GM18868 (cell line): ENCODE results near the gene RPS6KB2.
"Not testable (repeated sequence)": the region's sequence is repeated elsewhere in the genome, so short reads cannot be mapped to it uniquely, and the experiment has no call there.

Source experiments
- ATAC-seq: cut with Tn5 transposase; IDR thresholded peaks from one replicate; pipeline ENCODE4 v1.9.1; 2021; ENCODE audit warnings: mild to moderate bottlenecking, moderate library complexity; ENCODE audit not compliant: unreplicated experiment

RPS6KB2 gene

DNA sequence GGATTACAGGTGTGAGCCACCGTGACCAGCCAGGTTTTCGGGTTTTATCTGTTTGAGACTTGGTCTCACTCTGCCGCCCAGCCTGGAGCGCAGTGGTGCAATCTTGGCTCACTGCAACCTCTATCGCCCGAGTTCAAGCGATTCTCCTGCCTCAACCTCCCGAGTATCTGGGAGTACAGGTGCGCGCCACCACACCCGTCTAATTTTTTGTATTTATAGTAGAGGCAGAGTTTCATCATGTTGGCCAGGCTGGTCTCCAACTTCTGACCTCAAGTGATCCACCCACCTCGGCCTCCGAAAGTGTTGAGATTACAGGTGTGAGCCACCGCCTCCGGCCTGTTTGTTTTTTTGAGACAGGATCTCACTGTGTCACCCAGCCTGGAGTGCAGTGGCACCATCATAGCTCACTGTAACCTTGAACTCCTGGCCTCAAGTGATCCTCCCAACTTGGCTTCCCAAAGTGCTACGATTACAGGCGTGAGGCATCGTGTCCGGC, 882 bp upstream of the RPS6KB2 start:
- not testable (repeated sequence) for ATAC-seq

DNA sequence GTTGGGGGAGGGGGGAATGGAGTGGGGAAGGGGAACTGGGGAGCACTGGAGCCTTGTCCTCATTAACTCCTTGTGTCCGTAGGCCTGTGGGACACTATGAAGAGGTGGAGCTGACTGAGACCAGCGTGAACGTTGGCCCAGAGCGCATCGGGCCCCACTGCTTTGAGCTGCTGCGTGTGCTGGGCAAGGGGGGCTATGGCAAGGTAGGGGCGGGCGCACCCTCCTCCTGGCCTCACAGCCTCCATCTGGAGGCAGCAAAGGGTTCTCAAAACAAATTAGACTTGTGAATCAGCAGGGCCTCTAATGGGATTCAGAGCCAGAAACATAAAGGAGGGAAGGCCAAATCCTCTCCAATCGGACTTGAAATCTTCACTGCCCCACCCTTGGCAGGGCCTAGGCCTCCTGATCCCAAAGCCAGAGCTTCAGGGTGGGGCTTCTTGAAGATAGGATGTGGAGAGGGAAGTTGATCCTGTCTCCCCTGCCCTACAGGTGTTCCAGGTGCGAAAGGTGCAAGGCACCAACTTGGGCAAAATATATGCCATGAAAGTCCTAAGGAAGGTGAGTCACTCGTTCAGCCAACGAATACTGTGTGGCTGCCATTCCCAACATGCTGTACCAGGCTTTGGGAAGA, 859 bp downstream of the RPS6KB2 start:
- ATAC-seq, result no peak

DNA sequence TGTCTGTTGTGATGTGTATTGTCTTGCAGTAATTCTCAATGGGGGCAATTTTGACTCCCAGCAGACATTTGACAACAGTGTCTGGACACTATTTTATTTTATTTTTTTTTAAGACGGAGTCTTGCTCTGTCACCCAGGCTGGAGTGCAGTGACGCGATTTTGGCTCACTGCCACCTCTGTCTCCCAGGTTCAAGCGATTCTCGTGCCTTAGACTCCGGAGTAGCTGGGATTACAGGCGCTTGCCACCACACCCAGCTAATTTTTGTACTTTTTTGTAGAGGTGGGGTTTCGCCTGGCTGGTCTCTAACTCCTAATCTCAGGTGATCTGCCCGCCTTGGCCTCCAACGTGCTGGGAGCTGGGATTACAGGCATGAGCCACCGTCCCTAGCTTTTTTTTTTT, 1.4 kb downstream of the RPS6KB2 start:
- no peak for ATAC-seq

DNA sequence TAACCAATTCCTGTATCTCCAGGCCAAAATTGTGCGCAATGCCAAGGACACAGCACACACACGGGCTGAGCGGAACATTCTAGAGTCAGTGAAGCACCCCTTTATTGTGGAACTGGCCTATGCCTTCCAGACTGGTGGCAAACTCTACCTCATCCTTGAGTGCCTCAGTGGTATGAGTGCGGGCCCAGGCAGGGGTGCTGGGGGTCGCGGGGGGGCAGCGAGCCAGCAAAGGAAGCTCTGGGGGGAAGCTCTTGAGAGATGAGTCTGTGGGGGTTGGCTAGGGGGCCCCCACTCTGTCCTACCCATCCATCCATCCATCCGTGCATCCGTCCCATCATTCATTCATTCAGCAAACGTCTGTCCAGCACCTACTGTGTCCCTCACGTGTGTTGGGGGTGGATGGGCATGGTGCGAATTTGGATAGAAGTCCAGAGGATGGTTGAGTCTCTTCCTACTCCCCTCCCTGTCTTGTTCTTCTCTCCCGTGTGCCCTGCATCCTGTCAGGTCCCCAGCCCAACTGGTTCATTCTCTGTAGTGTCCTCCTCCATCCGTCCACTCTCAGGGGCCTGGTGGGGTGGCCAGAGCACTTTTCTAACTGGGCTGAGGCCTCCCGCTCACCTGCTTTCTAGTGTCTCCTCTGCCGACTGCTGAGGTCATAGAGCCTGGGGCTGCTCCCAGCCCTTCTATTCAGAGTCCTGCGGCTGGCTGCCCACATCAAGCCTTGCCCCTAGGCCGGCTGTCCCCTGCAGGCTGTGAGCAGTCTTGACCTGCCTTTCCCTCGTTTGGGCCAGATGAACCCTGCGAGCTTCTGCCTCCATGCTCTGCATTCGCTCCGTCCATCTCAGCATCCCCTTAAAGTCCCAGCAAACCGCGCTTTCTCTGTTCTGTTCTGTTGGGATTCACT, 3.3 kb downstream of the RPS6KB2 start:
- no peak for ATAC-seq

DNA sequence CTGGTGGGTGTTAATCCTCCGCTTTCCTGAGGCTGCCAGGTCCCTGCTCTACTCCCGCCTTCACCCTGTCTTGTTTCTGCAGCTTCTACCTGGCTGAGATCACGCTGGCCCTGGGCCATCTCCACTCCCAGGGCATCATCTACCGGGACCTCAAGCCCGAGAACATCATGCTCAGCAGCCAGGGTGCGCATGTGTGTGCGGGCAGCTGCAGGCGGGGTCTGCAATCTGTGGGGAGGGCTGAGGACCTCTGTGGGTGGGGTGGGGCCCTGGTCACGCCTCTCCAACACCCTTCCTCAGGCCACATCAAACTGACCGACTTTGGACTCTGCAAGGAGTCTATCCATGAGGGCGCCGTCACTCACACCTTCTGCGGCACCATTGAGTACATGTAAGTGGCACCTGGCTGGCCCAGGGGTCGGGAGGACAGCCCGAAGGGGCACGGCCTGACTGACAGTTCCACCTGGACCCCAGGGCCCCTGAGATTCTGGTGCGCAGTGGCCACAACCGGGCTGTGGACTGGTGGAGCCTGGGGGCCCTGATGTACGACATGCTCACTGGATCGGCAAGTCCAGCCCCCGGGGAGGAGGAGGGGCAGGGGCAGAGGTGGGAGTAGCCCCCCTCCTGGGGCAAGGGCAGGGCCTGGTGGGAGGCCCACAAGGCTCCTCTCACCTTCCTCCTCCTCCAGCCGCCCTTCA, 4.5 kb downstream of the RPS6KB2 start:
- no peak for ATAC-seq

DNA sequence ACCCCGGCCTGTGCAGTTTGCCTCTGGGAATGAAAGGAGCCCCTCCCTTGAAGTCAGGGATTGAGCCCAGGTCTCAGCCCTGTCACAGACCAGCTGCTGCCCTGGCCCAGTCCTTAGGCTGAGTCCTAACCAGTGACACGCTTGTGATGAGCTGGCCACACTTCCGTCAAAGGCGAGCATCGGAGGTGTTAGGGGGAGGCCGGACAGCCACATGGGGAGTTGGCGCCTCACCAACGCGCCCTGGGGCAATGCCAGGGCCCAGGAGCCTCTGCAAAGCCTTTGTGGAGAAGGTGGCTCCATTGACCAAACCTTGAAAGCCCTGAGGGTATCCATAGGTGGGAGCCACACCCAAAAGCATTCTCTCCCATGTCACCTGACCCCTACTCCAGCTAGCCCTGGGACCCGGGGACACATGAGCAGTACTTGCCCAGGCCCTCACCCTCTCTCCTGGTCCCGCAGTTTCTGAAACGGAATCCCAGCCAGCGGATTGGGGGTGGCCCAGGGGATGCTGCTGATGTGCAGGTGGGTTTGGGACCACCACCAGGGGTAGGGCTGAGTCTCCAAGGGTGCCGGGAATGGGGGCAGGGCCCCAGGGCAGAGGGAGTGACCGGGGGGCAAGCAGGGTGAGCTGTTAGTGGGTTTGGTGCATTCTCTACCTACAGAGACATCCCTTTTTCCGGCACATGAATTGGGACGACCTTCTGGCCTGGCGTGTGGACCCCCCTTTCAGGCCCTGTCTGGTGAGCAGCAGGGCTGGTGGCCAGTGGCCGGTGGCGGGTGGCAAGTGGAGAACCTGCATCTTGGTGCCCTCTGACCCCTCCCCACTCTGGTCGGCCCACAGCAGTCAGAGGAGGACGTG, 5.5 kb downstream of the RPS6KB2 start:
- ATAC-seq, result no peak

DNA sequence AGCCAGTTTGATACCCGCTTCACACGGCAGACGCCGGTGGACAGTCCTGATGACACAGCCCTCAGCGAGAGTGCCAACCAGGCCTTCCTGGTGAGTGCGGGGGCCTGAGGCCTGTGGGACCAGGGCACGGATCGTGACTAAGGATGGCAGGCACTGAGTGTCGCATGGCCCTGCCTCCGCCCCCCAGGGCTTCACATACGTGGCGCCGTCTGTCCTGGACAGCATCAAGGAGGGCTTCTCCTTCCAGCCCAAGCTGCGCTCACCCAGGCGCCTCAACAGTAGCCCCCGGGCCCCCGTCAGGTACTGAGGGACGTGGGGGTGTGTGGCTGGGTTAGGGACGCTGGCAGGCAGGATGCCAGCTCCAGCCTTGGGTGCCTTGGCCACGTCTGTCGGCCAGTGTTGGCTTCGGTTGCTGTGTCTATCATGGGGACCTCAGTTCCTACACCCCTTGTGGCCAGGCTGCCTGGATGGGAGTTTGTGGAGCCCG, 6.1 kb downstream of the RPS6KB2 start:
- ATAC-seq, result no peak

DNA sequence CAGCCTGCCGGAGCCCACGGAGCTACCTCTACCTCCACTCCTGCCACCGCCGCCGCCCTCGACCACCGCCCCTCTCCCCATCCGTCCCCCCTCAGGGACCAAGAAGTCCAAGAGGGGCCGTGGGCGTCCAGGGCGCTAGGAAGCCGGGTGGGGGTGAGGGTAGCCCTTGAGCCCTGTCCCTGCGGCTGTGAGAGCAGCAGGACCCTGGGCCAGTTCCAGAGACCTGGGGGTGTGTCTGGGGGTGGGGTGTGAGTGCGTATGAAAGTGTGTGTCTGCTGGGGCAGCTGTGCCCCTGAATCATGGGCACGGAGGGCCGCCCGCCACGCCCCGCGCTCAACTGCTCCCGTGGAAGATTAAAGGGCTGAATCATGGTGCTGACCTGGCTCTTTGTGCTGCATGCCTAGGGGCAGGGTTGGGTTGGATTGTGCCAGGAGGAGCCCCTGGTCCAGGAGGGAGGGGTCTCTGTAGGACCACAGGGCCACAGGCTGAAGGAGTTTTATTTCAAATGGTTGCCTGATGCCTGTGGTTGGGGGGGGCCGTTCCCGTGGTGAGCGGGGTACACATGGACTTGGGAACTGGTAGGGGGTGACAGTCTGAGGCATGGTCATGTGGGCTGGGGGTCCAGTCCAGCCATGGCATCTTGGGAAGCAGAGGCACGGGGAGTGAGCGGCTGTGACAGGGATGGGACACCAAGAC, 6.9 kb downstream of the RPS6KB2 start:
- ATAC-seq, result no peak

DNA sequence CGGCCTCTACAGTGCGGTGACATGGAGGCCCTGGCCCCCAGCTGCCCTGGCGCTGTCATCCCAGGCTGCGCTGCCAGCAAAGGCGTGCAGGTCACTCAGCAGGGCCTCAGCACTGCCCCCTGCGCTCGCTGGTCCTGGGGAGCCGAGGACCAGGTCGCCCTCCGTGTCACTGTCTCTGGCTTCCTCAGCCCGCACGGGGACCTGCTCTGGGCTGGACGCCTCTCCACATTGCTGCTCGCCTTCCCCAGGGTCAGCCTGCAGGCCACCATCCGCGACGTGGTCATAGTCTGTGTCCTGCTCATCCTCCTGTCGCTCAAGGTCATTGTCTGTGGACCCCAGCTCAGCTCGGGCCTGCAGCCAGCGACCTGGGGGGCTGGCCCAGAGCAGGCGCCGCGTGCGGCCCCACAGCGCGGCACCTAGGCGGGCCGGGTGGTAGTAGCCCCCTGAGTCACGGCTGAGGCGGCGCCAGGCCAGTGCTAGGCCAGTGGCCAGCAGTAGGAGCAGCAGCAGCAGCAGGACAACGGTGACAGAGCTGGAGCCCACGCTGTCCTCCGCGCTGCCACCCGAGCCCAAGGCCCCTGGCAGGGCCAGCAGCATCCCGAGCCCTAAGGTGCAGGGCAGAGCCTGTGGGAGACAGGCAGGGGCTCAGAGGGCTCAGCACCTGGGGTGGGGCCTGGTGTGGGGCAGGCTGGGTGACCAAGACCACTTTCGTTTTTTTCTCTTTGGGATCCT, 7.6 kb downstream of the RPS6KB2 start:
- no peak for ATAC-seq

DNA sequence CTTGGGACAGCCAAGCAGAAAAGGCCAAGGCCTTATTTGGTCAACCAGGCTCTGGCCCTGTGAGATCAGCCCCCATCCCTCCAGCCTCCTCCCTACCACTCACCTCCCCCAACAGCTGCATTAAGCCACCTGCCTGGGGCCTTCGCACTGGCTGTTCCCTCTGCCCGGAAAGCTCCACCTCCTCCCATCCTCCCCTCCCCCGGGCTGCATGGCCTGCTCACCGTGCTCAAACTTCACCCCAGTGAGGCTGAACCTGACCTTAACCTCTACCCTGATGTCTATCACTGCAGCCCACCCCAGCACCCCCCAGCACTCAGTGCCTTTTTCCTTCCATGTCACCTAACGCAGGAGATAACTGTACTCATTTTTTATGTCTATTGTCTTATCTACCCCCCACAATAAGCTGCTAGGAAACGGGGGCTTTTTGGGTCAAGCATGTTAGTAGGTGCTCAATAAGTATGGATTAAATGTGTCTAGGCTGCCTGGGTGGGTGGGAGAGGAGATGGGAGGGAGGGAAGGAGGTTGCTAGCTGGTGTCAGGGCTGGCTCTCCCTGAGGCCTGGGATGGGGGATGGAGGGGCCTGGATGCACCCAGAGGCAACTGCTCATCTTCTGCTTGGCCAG, 8.3 kb downstream of the RPS6KB2 start:
- no peak for ATAC-seq

DNA sequence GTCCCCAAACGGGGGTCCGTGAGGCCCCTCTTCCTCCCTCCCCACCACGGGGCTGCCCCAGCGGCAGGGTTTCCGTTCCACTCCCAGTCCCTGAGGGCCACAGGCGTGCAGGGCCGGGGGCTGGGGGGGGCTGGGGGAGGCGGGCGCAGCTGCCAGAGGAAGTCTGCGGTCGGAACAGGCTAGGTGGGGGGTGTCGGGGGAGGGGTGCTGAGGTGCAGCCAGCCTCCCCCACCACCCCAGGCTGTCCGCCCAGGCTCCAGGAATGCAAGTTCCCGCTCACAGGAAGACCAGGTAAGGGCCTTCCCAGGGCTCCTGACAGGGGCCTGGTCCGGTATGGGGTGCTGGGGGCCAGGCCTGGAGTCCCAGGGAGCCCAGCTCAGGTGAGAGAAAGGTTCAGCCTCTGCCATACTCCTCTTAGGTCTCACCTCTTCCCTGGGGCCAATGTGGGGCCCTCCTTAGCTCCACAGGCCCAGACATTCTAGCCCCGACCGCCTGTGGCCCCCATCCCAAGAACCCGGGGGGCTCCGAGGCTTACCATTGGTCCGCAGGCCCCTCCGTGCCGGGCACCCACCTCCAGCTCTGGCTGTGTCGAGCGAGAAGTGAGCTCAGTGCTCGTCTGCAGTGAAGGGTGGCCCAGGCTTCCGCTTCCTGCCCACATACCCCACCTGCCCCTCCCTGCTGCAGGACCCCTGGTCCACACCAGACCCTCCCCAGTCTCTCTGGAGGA, 9.0 kb downstream of the RPS6KB2 start, which contains the start of gene PTPRCAP:
TSS of gene PTPRCAP (minus strand) at position 601 of the 727 bp plus-strand sequence. CDS start at position 538, 63 bp downstream.
- no peak for ATAC-seq

DNA sequence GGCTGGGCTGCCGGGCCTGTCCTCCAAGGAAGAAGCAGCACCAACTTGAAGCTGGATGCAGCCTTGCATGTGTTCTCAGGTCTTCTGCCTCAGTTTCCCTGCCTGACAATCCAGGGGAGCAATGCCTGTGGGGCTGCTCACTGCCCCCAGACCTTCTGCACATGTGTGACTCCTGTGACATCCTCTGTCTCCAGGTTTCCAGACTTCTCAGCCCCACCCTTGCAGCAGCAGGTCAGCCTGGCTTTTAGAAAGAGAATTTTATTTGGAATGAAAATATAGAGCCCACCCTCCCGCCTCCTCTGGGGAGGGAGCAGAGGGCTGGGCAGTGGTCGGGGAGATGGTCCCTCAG, 9.5 kb downstream of the RPS6KB2 start:
- ATAC-seq, result no peak

DNA sequence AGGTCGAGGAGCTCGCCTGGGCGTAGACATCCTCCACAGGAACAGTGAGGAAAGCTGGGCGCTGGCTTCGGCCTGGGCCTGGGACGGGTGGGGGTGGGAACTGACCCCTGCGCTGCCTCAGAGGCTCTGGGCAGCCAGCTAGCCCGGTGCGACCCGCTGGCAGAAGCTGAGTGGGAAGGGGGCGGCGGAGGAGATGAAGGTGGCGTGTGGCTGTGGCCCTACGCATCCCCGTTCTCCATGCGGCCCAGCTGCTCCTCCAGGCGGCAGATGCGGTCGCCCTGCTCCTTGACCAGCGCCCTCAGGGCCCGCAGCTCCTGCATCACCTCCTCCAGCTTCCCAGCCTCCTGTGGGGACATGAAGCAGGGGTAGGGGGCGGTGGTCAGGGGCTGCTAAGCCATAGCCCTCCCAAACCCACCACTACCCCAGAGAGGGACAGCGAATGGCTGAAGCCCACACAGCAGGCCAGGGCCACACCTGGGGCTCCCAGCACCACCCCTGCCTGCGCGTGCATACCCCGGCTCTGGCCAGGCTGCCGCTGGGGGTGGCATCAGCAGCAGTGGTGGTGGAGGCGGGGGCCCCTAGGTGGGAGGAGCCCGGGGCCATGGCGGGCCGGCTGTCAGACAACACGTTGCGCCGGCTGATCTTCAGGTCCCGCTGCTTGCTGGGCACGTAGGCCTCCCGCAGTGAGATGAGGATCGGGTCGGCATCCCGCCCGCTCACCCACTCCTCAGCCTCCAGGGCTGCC, 10.0 kb downstream of the RPS6KB2 start:
- ATAC-seq, result no peak

DNA sequence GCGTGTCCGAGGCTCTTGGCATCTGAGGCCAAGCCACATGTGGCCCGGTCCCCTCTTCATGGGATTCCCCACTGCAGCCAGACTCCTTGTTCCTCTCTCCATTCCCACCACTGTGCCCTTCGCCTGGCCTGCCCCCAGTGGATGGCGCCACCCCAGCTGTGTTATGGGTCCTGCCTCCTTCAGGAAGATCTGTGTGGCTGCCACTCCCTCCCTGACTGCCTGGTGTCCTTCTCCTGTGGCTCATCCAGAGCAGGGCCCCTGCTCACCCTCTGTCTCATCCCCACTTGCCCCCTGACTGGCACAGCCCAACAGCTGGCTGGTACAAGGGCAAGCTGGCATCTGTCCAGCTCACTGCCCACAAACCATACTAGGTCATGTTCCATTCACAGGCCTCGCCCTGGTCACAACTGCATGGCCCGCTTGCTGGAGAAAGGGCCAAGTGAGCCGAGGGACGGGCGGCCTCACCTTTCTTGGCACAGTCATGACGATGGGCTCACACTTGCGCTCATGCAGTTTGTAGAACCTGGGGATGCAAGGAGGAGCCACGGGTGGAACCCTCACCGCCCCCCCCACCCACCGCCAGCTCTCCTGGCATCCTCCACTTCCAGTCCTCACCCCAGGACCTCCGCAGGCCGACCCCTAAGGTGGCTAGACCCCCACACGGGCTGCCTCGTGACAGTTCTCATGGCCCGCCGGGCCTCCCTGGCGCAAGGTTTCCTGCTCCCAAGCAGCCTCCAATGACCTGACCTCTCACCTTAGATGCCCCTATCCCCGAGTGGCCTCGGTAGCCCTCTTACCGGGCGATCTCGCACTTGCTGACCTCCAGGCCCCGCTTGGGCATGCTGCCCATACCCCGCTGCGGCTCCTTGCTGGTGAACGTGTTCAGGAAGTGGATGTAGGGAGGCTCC, 11.3 kb downstream of the RPS6KB2 start:
- no peak for ATAC-seq

DNA sequence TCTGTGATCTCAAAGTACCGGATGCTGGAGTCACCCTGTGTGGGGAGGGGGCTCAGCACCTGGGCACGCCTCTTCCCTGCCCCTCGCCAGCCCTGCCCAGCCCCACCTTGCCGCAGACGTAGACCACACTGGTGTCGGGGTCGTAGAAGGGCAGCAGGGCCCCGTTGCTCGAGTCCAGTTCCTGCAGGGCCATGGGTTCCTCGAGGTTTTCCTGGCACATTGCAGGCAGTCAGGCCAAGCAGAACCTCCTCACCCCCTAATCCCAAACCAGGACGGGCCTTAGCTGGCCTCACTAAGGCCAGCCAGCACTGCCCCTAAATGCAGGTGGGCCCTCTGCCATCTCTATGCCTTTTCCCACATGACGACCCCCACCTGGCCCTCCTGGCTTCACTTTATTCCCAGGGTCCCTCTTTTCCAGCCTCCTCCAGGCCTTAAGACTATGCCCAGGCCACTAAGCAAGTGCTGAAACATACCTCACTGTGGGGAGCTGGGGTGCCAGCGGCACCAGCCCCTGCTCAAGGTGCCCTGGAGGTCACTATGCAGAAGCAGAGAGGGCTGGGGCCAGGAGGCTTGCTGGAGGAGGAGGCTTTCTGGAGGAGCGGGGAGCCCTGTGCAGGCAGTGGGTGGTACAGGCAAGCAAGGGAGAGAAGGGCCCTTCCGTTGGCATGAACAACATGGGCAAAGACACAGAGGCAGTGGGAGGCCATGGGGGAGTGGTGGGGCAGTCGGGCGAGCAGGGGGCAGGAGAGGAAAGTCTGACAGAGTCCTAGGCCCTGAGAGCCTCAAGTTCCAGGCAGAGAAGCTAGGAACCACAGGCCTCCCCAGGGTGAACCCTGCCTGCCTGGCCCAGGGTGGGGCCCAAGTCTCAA, 12.2 kb downstream of the RPS6KB2 start:
- ATAC-seq, result no peak
